Coronary artery (tissue), 2 donors: Measurements from ENCODE around the gene SLAMF7.

ENCODE experiments used
- DNase-seq: peaks from one replicate; pipeline ENCODE4 v3.0.0-alpha.2; 2017; ENCODE audit warnings: low spot score
- H3K27ac ChIP-seq, 2 donors: fragments of 200-600 bp; sonication (generic); one replicate each; pipeline ENCODE4 v1.5.1; 2016 to 2019
- H3K4me3 ChIP-seq: fragments of 200-600 bp; sonication (generic); 2 replicates; pipeline ENCODE4 v1.5.1; 2016; ENCODE audit warnings: mild to moderate bottlenecking, moderate library complexity
- TF ChIP-seq, protein P1 (sequence below): fragments of 200-600 bp; sonication (generic); IDR thresholded peaks from one replicate; pipeline ENCODE4 v1.5.1; 2019; ENCODE audit warnings: antibody characterized with exemption

The SLAMF7 gene

DNA sequence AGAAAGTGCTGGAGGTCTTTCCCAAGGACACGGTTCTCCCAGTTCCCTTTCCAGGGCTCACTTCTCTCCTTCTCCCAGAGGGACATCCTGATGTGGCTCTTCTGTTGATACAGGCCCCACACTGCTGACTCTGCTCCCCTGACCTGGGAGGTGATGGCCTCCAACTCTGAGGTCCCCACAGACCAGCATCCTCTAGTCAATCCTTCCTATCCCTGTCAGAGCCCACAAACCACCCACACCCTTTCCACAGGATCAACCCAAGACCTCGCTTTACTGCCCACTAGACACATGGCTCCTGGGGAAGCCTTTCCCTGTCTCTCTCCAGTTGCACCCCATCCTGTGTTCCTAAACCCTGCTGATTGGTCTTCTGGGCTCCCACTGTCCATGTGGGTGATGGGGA lies 11.6 kb downstream of the SLAMF7 start:
- TF ChIP-seq, protein P1, sequence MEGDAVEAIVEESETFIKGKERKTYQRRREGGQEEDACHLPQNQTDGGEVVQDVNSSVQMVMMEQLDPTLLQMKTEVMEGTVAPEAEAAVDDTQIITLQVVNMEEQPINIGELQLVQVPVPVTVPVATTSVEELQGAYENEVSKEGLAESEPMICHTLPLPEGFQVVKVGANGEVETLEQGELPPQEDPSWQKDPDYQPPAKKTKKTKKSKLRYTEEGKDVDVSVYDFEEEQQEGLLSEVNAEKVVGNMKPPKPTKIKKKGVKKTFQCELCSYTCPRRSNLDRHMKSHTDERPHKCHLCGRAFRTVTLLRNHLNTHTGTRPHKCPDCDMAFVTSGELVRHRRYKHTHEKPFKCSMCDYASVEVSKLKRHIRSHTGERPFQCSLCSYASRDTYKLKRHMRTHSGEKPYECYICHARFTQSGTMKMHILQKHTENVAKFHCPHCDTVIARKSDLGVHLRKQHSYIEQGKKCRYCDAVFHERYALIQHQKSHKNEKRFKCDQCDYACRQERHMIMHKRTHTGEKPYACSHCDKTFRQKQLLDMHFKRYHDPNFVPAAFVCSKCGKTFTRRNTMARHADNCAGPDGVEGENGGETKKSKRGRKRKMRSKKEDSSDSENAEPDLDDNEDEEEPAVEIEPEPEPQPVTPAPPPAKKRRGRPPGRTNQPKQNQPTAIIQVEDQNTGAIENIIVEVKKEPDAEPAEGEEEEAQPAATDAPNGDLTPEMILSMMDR: no peak
- no peak overlapping the region for H3K4me3 ChIP-seq
- H3K27ac ChIP-seq: no peak overlapping the region
- DNase-seq: no peak

DNA sequence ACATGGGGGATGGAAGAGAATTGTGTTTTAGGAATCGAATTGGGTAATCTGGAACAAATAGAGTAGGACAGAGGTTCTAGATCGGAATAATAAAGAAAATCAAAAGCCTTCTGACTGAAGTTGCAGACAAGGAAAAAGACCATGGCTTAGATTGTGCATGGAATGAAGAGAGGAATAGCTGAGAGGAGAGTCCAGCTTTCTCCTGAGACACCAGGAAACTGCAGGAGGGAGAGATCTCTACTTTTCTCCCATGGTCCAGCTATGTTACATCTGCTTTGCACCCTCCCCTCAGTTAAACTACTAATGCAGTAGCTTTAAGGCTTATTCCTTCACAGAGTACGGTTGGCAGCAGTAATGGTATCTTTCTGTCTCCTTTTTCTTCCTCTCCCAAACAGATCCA lies 13.4 kb downstream of the SLAMF7 start:
- TF ChIP-seq, protein P1: no peak
- no peak for DNase-seq
- H3K4me3 ChIP-seq: no peak overlapping the region
- no peak overlapping the region for H3K27ac ChIP-seq

DNA sequence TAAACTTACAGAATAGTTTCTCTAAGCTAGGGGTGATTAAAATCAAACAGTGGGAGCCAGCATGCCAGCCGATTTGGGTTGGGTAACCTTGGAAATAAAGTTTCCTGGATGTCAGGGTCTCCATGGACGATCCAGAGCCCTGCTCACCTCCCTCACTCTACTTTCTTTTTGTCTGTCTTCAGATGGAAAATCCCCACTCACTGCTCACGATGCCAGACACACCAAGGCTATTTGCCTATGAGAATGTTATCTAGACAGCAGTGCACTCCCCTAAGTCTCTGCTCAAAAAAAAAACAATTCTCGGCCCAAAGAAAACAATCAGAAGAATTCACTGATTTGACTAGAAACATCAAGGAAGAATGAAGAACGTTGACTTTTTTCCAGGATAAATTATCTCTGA lies 13.9 kb downstream of the SLAMF7 start:
- Histone ChIP-seq H3K4me3 (no peak overlapping the region), H3K27ac (no peak overlapping the region)
- no peak for DNase-seq
- TF ChIP-seq, protein P1: no peak

- TF ChIP-seq, protein P1: no peak
- DNase-seq: no peak
- H3K4me3 ChIP-seq: no peak overlapping the region
- H3K27ac ChIP-seq: no peak overlapping the region
These were observed 14.5 kb downstream of the SLAMF7 start for GRCh38 chr1:160753594-160753993.

- H3K4me3 ChIP-seq: no peak overlapping the region
- TF ChIP-seq, protein P1: no peak
- DNase-seq: no peak
- H3K27ac ChIP-seq: no peak overlapping the region
These were observed 16.4 kb downstream of the SLAMF7 start for GRCh38 chr1:160755461-160755860.

DNA sequence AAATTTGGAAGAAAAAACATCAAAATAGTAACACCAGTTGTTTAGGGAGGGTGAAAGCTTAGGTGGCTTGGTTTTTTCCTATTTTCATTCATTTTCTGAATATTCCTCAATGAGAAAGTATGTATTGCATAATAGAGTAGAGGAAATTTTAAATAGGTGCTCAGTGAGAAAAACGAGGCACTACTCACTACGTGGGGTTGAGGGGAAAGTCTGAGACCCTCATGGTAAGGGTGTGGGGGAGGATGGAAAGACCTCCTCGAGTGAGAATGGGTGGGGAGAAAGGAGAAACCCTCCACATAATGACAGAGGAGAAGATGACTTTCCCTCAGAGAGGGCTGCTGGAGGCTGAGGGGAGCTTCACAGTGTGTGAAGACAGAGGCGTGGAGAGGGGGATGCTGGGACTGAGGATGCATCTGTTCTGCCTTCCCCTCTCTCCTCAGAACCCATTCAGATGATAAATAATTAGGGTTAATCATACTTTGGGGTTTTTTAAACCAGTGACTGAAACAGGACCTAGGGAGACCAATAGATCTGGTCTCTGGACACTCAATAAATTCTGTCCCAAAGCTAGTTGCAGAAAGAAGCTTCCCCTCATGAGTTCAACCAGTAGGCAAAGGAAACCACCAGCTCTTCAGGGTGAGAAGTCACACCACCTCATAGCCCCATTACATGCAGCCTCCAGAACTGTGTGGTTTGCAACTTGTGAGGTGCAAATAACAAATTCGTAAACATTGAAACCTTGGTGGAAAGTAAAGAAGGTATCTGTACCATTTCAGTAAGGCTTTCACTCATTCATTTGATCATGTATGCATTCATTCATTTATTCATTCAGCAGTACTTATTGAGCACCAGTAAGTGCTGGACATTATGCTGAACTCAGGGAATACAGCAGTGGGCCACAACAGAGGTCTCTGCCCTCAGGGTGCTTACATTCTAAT lies 17.1 kb downstream of the SLAMF7 start:
- no peak overlapping the region for H3K27ac ChIP-seq
- TF ChIP-seq, protein P1: no peak
- H3K4me3 ChIP-seq: no peak overlapping the region
- DNase-seq: no peak

DNA sequence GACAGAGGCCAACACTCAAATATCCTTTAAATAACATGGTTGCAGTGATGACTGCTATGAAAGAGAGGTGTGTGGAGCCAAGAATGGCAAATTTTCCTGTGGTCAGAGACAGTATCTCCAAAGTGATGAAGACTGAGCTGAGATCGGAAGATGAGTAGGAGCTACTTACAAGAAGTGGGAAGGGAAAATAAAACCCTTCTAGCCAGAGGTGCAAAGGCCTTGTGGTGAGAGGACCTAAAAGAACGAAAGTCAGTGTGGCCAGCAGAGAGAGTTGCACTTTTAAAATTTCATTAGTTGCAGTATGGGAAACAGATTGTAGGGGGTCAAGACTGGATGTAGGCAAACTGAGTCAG lies 17.8 kb downstream of the SLAMF7 start:
- TF ChIP-seq, protein P1: no peak
- no peak for DNase-seq
- no peak overlapping the region for H3K27ac ChIP-seq
- H3K4me3 ChIP-seq: no peak overlapping the region
